GM18873 (cell line): Measurements from ENCODE around the gene RABL2B.
"Not testable (repeated sequence)": the region's sequence is repeated elsewhere in the genome, so short reads cannot be mapped to it uniquely, and the experiment has no call there.

Experiments used
- ATAC-seq: cut with Tn5 transposase; IDR thresholded peaks from one replicate; pipeline ENCODE4 v1.9.1; 2021; ENCODE audit warnings: mild to moderate bottlenecking, moderate library complexity, moderate number of reproducible peaks; ENCODE audit not compliant: unreplicated experiment, low FRiP score

RABL2B gene

DNA sequence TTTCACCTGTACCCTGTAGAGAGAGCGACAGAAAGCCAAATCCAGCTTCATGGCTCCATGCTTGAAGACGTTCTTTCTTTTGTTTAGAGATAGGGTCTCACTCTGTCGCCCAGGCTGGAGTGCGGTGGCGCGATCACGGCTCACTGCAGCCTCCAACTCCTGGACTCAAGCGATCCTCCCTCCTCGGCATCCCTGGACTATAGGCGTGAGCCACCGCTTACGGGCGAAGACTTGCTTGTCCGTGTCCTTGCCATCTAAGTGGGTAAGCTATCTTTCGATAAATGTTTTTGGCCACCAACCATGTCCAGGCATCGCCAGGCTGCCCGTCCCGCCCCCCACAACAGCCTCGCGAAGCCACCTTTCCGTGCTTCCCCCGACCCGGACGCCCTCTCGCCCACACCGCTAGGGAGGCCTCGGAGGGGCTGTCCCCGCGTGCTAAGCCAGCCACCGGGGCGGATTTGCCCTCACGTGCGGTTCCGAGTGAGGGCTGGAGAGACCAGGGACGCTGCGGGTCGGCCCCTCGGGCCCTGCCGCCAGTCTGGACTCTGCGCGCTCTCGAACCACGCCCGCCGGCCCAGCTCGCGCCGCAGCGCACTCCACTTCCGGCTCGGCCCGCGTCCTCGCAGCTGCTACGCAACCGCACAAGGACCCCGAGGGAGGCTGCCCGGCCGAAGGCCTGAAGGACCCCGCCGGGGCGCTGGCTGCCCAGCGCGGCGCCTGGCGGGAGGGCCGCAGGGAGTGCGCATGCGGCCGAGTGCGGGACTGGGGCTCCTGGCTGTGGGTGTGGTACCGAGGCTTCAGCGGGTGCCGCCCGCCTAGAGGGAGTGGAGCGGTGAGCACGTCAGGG is at the start of gene RABL2B:
RABL2B (minus strand) TSS at position 604 of the 847 bp plus-strand sequence. CDS start 1,342 bp downstream, outside the sequence.
- ATAC-seq = peak; percentile 95

DNA sequence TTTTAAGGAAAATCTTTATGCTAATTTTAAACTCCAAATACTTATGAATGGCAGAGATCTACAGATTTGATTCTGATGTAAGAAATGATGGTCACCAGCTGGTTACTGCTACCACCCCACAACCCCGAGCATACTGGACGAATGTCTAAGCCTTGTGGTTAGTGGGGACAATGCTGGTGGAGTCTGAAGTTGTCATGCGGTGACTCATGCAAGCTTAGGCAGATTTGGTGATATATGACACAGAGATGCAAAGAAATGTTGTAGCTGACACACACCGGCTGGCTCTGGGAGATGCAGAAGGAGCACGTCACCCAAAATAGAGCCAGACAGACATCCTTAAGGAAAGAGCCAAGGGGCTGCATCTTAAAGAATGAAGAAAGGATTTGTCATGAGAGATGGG is 3.5 kb upstream of the RABL2B start:
- not testable (repeated sequence) for ATAC-seq

GRCh38 chr22:50785289-50785688 is 1.9 kb upstream of the RABL2B start:
- not testable (repeated sequence) for ATAC-seq

GRCh38 chr22:50783880-50784276 is 442 bp upstream of the RABL2B start:
- not testable (repeated sequence) for ATAC-seq

GRCh38 chr22:50782253-50782652 is 1.2 kb downstream of the RABL2B start:
- ATAC-seq = not testable (repeated sequence)

- ATAC-seq = not testable (repeated sequence)
Observed at GRCh38 chr22:50780244-50780643, 3.2 kb downstream of the RABL2B start.

DNA sequence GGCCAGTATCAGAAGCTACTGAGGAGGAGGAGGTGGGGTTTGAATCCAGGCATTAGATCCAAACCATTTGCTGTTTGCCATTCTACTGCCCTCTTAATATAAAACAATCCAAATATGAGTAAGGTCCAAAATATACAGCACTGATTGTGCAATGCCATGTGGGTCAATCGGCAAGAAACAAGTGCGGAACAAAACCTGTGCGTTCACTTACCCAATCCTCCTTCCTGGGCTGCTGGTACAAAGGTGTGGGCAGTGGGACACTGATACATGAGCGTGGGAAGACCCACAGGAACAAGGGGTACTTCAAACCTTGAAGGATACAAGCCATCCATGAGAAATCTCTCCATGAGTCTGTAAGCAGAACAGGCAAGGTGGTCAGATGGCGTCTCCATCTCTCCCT is 5.8 kb downstream of the RABL2B start:
- not testable (repeated sequence) for ATAC-seq

- ATAC-seq = not testable (repeated sequence)
Observed at GRCh38 chr22:50775132-50775531, 8.3 kb downstream of the RABL2B start.

- not testable (repeated sequence) for ATAC-seq
Observed at GRCh38 chr22:50764288-50764687, 19.1 kb downstream of the RABL2B start.

- ATAC-seq = not testable (repeated sequence)
Observed at GRCh38 chr22:50761829-50762228, 21.6 kb downstream of the RABL2B start.

GRCh38 chr22:50759597-50760341 is 23.7 kb downstream of the RABL2B start:
- not testable (repeated sequence) for ATAC-seq

DNA sequence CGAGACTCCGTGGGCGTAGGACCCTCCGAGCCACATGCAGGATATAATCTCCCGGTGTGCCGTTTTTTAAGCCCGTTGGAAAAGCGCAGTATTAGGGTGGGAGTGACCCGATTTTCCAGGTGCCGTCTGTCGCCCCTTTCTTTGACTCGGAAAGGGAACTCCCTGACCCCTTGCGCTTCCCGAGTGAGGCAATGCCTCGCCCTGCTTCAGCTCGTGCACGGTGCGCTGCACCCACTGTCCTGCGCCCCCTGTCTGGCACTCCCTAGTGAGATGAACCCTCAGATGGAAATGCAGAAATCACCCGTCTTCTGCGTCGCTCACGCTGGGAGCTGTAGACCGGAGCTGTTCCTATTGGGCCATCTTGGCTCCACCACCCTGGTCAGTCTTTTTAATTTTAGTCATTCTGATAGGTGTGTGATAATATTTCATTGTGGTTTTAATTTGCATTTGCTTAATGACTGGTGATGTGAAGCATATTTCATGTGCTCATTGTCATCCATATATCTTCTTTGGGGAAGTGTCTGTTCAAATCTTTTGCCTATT is 26.4 kb downstream of the RABL2B start:
- ATAC-seq = not testable (repeated sequence)

DNA sequence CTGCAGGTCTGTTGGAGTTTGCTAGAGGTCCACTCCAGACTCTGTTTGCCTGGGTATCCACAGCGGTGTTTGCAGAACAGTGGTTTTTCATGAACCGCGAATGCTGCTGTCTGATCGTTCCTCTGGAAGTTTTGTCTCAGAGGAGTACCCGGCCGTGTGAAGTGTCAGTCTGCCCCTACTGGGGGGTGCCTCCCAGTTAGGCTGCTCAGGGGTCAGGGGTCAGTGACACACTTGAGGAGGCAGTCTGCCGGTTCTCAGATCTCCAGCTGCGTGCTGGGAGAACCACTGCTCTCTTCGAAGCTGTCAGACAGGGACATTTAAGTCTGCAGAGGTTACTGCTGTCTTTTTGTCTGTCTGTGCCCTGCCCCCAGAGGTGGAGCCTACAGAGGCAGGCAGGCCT is 27.0 kb downstream of the RABL2B start:
- ATAC-seq = not testable (repeated sequence)

DNA sequence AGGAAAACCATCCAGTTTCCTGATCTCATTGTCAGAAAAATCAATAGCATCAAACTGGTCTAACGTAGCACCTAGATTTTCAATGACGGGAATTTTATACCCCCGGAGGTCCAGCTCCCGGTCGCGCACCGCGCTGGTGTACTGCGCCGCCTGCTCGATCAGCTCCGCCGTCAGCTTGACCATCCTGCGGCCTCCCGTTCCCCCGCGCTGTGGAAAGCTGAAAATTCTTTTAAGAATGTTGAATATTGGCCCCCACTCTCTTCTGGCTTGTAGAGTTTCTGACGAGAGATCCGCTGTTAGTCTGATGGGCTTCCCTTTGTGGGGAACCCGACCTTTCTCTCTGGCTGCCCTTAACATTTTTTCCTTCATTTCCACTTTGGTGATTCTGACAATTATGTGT is 28.2 kb downstream of the RABL2B start:
- not testable (repeated sequence) for ATAC-seq

DNA sequence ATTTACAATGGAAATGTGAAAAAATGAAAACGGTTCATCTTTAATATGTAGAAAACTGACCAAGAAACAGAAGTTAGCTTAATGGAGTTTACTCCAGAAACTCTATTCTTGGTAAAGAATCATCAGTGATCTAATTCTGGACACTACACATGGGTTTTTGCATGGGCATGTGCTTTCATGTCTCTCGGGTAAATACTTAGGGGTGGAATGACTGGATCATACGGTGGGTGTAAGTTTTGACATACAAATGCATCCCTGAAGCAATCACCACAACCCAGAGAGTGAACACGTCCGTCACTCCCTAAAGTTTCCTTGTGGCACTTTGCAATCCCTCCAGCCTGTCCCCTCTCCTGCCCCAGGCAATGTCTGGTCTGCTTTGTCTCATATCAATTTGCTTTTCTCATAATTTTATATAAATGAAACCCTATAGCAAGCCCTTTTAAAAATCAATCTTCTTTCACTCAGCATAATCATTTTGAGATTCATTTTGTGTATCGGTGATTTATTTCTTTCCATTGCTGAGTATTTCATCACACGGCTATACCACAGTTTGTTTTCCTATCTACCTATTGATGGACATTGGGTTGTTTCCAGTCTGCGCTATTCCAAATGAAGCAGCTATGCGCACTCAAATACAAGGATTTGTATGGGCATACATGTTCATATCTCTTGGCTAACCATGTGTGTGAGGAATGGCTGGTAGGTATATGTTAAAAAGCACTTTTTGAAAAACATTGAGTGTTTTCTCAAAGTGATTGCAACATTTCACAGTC is 33.9 kb downstream of the RABL2B start:
- not testable (repeated sequence) for ATAC-seq

GRCh38 chr22:50748630-50749029 is 34.8 kb downstream of the RABL2B start:
- not testable (repeated sequence) for ATAC-seq

GRCh38 chr22:50747521-50747920 is 35.9 kb downstream of the RABL2B start:
- ATAC-seq = not testable (repeated sequence)

- ATAC-seq = not testable (repeated sequence)
Observed at GRCh38 chr22:50744424-50744823, 39.0 kb downstream of the RABL2B start.

DNA sequence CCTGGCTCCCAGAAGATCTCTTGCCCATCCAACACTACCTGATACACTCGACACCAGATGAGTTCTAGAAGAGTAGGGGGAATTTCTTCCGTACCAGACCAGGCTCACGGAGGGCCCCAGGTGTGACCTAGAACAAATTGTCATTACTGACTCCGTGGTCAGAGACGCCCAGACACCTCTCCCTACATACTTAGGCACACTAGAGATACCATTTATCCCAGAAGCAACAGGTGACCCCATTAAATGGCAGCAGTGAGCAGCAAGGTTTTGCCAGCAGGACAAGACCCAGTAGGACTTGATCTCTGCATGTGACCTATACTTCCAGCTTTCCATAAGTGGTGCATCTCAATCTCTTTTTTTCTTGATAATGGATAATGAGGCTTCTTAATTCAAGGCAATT is 42.7 kb downstream of the RABL2B start:
- not testable (repeated sequence) for ATAC-seq

- ATAC-seq = no peak
Observed at GRCh38 chr22:50739894-50740293, 43.5 kb downstream of the RABL2B start.
